GM15510 (cell line): Measurements from ENCODE around the gene CD8A.

Source experiments
- POLR2A ChIP-seq: IDR thresholded peaks from 3 replicates; pipeline ENCODE4 v1.6.1; 2011; ENCODE audit warnings: borderline replicate concordance; ENCODE audit not compliant: insufficient read length; ENCODE audit errors: extremely low read depth

Gene CD8A

GRCh38 chr2:86787736-86788135 is 3.0 kb downstream of the CD8A start:
- TF ChIP-seq POLR2A = no peak

- TF ChIP-seq POLR2A = no peak
Measured at GRCh38 chr2:86786001-86786536, 4.6 kb downstream of the CD8A start.

- TF ChIP-seq POLR2A = no peak
Measured at GRCh38 chr2:86785456-86785855, 5.3 kb downstream of the CD8A start.

DNA sequence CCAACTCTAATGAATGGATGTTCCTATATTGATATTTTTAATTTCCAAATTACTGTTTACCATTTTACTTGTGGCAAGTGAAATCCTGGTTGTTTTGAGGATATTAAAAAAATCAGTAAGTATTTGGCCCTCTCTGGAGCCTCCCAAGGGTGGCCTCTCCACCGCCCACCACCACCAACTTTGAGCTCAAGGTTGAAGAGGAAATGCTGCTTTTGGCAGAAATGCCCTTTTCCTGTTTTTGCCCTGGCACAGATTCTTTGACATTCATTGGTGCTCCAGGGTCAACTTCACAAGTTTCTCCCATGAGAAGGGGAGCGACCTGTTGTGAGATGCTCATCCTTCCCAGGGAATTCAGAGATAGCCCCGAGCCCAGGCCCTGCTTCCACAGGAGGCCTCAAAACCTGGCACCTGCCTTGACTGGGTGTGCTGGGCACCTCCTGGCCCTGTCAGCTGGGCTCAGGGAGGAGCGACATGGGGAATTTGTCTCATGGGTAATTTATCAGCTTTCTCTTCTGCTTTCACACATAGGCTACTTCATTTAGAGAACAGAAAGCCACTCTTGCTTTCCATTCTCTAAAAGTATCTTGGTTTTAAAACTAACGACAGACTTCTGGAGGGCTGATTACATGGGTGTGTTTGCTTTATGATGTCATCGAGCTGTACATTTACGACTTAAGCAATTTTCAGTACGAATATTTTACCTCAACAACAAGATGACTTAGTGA is 6.9 kb downstream of the CD8A start:
- no peak for TF ChIP-seq POLR2A

DNA sequence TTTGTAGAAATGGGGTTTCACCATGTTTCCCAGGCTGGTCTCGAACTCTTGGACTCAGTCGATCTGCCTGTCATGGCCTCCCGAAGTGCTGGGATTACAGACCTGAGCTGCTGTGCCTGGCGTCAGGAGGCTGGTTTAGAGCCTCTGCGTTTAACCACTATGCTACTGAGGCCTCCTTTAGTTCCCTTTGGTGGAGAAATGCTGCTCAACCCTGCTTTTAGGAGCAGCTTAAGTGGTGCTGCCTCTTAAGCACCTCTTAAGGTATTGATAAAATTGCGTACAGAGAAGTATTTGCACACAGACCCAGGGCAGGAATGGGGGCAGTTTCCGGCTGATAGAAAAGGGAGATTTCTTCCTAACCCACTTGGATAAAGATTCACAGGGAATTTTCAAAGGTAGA is 8.0 kb downstream of the CD8A start:
- no peak for TF ChIP-seq POLR2A

DNA sequence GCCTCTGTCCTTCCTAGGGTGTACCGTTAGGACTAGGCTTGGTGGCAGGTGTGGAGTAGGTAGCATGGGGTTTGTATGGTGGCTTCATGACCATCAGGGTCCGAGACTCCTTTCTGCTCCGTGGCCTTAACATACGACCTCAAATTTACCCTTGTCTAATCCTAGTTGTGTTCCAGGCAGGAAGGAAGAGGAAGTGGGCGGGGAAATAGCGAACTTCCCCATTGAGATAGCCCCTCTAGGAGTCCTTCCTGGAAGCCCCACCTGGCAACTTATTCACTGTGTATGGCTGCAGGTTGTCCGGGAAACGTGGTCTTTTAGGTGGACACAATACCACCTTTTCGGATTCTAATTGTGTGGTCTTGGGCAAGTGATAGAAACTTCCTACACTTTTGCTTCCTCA is 9.3 kb downstream of the CD8A start:
- TF ChIP-seq POLR2A = no peak

DNA sequence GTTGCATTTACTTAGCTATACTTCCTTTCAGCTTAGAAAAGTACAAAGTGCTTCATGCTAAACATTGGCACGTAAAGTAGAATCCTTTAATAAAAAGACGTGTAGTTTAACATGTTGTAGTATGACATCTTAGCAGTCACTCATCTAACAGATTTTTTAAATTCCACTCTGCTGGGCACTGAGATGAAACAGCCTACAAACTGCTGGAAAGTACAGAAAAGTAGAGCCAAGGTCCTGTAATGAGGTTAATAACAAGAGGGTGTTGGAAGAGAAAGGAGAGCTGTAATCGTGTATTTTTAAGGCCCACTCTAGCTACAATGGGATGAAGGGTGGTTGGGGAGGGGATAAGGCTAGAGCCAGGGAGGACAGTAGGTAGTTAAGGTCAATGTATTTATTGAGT is 10.7 kb downstream of the CD8A start:
- TF ChIP-seq POLR2A = no peak

DNA sequence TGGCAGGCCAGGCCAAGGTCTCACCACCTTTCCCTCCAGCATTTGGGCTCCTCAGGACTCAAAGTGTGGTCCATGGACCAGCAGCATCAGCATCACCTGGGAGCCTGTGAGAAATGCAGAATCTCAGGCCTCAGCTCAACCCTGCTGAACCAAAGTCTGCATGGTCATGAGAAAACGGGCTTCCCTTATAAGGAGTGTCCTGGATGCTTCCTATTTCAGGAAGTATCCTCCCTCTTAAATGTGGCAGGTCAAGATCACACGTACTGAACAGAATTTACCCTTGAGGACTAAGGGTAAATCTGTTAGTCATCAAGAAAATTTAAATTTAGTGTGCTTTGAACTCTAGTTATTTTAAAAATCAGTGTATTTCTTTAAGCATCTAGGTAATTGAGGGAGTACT is 11.8 kb downstream of the CD8A start:
- TF ChIP-seq POLR2A = no peak

- no peak for TF ChIP-seq POLR2A
Measured at GRCh38 chr2:86776532-86776931, 14.2 kb downstream of the CD8A start.

DNA sequence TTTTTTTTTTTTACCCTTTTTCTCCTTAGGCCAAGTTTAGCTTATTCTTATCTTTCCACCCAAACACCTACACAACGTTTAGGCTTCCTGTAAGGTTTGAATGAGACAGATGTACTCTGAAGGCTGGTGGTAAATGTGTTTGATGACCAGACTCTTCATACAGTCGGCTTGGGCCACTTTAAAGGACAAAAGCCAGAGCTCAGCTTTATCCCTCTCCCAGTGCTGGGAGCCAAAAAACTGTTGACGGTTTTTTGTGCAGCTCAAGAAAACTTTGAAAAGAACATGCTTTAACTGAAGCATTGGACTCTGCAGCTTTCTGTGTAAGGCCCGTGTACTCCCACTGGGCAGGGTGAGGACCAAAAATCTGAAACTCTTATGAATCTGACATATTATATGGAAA is 15.4 kb downstream of the CD8A start:
- no peak for TF ChIP-seq POLR2A

- no peak for TF ChIP-seq POLR2A
Measured at GRCh38 chr2:86774862-86775261, 15.9 kb downstream of the CD8A start.

GRCh38 chr2:86772611-86773010 is 18.1 kb downstream of the CD8A start:
- TF ChIP-seq POLR2A = no peak

DNA sequence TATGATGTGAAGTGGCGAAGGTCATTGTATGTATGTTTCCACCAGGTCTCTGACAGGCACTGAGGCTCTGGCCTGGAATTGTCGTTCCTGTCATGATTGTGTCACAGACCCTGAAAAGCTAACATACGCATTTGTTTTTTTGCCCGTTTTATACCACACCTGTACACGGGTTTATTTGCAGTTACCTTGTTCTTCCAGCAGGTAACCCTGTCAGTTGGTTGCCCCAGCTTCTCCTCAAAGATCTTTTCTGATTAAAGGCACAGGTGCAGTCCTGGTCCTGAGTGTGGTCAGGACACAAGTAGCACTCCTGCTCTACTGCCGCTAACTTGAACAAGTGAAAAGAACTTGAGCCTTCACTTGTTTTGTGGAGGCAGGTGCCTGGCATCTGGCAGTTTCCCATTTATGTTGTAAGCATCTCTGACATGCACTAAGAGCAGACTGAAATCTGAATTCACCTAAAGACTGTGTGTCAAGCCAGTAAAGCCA is 19.9 kb downstream of the CD8A start:
- no peak for TF ChIP-seq POLR2A

DNA sequence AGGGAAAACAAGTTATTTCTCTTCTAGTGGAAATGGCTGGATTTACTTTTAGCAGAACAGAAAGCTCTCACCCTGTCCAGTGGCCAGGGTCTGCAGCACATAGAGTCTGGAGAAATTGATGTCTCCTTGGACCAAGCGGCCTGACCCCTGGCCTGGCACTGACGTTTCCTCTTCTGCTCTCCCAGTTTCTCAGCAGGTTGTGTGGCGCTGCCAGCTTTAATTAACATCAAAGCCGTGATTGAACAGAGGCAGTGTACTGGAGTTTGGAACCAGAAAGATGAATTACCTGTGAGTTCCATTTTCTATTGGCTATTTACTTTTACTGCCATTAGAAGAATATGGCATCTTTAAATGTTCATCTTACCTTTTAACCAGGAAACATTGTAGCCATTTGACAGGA is 20.9 kb downstream of the CD8A start:
- TF ChIP-seq POLR2A = no peak

- TF ChIP-seq POLR2A = no peak
Measured at GRCh38 chr2:86768189-86768949, 22.3 kb downstream of the CD8A start.

DNA sequence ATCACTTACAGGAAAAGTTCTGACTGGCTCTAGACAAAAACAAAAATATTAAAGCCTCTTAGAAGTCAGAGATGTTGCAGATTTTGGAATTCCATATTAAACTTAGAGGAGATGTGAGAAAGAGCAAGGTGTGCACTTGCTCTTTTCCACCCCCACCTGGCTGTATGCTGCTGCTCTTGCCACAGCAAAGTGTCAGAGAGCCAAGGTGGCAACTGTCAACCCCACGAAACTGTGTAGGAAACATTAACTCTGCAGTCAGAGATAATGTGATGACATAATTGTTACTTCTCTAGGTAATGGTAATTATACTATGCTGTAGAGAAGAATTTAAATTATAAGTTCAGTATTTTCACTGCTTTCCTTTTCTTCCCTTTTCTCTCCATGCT is 25.4 kb downstream of the CD8A start:
- TF ChIP-seq POLR2A = no peak
